AML-193 (cell line): ENCODE measurements around the gene LRRC46.

ENCODE experiments used
- DNase-seq, 2 experiments: peaks; one replicate each; lab custom pipeline; 2025; lab: John Stamatoyannopoulos, UW

LRRC46 gene

DNA sequence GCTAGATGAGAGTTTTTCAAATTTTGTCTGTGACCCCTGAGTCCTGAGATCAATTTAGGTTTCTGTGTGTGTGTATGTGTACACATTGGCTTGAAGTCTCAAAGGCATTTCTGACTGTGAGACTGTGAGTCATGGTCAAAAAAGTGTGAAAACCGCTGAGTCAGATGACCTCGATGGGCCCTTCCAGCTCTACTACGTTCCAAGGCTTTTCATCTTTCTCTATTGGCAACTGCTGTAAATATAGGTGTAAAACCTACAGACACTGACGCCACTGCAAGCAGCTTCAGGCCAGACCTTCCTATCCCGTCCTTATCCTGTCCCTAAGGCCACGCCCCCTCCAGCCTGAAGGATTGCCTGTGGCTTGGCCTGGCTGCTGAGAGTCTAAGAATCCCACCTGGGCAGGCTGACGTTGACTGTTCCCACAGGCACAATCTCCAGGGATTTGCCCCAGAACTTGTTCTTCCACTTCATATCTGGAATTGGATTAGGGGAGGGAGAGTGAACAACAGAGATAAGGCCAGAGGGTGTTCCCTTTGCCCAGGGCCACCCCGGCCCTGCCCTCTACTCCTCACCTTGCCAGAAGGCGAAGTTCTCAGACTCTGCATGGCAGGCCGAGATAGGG, 21.2 kb upstream of the LRRC46 start:
- DNase-seq: no peak

DNA sequence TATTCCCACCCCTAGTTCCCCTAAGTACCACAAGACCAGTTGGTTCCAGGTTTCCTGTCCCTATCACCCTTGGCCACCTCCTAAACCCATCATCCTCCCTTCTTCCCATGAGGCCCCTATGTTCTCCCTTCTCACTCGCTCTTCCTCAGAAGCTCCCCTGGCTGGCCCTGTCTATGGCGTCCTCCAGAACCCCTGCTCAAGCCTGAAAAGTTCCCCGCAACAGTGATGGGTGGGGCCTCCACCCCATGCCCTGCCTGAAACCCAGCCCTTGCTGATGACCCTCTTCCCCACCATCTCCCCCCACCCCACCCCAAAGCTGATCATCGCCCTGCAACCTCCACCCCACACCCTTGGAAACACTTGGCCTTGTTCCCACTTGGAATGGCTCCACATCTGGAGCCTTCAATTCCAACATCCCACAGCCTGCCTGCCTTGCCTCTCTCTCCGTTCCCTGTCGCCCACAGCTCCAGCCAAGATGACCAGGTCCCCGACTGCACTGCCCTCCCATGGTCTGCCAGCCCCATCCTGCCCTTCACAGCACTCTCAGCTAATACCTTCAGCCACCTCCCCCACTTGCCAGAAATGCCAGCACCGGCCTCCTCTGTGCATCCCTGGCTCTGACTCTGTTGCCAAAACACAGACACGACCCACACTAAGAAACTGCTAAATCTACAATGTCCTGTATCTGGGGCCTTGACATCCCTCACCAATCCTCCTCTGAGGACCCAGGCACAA, 20.4 kb upstream of the LRRC46 start:
- no peak for DNase-seq

DNA sequence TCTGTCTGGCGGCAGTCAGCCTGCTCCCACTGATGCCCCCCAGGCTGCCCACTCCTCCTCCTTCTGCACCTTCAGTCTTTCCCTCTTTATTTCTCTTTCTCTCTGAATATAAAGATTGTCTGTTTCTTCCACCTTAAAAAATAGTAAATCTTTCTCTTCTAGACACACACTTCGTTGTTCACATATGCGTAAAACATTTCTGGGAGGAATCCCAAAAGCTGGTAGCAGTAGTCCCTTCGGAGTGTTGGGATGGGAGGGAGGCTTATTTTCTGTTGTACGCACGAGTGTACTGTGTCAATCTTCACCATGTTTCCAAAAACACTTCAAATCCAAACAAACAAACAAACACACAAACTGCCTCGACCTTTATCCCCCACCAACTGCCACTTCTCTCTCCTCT, 19.8 kb upstream of the LRRC46 start:
- DNase-seq: no peak

DNA sequence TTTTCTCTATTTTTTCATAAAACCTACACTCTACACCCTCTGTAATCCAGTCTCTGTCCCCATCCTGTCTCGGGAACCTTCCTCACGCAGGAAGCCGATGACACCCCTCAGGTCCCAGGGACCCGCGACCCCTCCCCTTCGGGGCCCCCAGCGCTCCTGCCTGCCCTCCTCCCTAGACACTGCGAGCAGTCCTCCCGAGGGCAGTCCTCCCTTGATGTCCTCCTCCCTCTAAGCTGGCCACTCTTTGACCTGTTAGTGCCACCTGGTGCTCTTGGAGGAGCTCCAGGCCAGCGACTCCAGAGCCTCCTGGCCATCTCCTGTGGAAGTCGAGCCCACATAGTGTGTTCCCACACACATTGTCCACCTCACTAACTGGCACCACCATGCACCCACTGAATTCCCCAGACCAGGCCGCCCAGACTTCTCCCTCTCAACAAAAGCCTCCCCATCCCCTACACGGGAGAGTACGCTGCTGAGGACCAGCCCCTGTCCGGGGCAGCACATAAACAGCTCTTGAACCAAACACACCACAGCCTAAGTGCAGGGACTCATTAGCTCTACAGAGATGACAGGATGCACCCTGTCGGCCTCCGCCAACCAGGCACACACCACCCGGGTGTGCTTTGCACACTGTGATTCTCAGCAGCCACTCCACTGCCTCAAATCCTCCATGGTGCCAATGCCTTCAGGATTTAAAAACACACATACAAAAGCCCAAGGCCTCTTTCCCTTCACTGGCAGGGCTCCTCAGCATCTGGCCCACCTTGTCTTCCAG, 19.1 kb upstream of the LRRC46 start:
- DNase-seq: no peak

DNA sequence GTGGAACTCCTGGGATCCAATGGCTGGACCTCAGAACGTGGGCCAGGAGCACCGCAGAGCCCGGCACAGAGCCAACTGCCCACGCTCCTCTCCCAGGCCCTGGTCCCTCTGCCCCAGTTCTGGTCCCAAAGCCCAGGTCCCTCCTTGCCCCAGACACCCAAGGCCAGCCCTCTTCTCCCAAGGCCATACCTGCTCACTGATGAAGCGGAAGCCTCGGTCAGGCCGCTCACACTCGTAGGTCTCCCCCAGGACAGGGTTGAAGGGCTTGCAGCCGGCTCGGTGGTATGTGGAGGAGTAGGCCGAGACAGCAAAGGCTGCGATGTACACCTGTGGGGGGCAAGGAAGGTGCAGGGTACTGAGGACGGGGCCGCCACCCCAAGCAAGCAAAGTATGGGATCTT, 18.4 kb upstream of the LRRC46 start:
- no peak for DNase-seq

DNA sequence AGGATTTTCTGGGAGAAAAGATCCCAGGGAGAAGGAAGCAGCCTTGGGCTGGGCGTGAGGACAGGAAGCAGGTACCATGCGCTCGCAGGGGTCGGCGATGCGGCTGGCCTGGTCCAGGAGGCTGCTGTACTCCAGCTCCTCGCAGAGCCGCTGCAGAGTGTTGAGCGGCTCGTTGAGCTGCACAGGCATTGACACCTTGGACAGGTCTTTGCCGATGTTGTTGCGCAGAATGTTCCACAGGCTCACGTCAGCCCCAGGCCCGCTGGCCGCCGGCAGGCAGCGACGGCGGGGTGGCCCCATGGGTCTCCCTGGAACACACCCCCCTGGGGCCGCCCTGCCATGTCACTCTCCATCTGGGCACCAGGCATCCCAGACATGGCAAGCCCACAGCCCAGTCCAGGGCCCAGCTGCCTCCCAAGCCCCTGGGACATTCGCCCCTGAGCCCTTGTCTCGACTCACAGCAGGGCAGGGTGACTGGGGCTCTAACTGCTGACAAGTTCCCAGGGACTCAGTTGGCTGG, 17.9 kb upstream of the LRRC46 start:
- no peak for DNase-seq

DNA sequence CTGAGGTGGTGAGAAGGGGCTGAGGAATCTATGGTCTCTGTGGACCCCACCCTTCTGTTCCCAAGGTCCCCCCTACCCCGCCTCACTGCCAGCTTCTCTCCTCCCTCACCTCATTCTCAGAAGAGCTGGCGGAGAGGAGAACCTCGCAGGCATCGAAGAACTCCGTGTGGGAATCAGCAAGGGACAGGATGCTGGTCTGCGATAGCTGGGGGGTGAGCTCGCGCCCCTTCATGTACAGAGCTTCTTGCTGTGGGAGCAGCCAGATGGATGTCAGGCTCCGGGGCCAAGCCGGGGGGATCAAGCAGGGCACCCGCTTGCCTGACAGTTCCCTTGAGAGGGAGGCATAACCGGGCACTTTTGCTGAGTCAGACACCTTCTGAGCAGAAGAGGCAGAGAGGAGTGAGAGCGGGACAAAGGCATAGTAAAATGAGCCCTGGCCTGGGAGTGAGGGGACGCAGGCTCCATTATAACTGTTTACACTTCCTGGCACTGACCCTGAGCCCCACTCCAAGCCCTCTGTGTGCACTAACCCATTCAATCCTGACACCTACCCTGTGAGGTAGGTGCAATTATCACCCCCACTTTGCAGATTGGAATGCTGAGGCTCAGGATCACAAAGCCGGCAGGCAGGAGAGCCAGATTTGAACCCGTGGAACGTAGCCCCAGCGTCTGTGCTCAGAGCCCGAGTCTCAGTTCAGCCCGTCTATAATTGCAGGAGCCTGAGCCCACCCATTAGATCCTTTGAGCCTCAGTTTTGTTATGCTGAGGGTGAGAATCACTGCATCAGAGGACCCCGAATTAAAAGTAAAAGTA, 16.2 kb upstream of the LRRC46 start:
- no peak for DNase-seq

DNA sequence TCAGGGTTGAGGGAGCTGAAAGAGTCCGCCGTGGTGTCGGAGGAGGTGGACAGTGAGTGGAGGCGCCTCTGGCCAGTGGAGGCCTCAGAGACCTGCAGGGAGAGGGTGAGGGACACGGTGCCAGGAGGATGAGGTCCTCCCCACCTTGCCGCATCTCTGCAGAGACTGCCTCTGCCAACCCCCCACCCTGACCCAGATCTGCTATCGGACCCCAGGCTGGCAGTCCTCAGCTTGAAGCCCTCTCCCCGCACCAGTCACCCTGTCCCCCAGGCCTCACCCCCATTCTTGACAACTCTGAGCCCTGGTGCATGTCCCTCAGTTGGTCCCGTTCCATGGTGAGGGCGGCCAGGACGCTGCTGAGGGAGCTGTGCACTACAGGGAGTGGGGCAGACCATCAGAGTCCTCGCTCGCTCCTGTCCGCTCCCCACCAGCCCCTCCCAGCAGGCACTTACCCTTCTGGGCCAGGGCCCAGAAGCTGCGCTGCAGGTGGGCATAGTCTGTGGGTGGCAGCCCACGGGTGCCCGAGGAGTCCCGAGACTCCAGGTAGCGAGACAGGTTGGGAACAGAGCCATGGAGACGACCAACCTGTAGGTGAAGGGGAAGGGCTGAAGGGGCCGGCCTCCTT, 15.2 kb upstream of the LRRC46 start:
- DNase-seq: no peak

DNA sequence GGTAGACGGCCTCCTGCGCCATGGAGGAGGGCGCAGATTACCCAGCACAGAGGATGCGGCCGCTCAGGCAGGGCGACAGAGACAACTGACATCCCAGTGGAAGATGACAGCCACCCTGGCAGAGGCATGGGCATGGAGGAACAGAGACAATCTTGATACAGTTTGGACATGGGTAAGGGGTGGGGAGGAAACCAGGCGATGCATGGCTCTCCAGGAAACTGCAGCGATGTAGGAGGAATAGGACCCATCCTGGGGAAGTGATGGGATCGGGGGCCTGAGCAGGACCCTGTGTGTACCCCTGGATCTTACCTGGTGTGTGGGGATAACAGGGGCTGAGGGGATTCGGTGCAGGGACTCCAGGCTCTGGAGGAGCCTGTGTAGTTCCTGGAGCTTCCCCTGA, 14.5 kb upstream of the LRRC46 start:
- no peak for DNase-seq

DNA sequence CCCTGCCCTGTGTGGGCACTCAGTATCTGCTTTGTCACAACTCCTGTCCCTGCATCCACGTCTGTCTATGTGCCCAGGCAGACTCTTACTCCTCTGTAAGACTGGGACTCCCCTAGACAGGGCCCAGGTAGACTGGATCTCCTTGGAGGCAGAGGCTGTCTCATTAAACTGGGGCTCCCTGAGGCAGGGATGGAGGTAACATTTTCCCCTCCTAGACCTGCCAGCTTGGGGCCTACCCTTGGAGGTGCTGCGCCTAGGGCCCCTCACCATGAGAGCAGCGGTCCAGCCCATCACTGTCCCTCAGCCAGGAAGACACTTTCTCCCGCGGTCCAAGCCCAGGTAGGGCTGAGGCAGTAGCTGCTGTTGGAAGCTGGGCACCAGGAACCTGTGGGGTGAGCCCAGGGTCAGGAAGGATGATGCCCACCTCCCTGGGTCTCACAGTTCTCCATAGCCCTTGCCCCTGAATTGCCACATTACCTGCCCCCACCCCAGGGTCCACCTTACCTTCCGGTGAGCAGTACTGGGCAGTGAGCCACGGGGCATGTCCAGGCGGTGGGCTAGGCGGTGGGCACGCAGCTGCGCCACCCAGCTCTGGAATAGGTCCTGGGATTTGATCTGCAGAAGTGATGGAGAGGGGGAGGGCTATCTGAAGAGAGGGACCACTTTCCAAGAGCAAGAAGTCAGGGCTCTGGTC, 13.3 kb upstream of the LRRC46 start:
- DNase-seq: no peak

DNA sequence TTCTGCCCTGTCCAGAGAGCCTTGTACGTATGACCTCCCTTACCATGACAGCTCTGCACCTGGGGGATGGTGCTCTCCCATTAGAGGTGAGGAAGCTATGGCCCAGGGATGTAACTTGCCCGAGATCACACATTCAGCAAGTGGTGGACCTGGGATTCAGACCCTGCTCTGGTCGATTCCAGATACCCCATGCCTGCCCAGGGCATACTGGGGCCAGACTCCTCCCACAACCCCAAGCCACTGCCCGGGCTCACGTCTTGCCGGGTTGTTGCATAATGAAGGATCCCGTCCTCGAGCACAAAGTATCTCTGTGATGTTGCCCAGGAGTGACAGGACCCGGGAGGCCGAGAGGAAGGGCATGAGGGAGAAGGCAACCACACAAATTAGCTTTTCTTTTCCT, 12.0 kb upstream of the LRRC46 start:
- DNase-seq: no peak

DNA sequence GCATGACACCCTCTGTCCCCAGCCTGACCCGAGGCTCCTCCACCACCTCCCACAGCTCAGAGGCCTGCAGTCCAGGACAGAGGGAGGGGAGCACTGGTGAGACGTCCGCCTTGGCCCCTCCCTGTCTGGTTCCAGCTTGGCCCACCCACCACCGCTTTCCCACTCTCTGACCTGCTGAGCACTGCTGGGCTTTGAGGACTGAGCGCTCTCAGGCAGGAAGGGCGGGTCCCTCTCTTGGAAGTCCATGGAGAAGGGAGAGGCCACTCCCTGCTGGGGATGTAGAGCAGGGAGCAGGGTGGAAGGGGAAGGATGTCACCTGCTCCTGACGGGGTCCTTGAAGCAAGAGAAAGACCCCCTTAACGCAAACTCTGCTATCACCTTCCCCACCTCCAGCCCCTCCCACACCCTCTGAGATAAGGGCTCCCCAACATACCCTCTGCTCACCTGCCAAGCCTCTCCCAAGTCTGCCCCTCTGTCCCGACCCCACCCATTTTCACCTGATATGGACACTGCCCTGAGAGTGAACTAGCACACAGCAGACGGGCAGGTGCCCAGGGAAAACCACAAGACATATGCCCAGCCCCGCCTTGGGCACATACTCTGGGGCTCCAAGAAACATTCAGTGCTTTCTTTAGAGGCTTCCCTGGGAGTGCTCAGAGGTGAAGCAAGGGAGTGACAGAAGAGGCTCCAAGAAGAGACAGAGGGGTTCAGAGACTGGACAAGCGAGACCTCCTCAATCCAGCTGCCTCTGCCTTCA, 11.3 kb upstream of the LRRC46 start:
- no peak for DNase-seq

DNA sequence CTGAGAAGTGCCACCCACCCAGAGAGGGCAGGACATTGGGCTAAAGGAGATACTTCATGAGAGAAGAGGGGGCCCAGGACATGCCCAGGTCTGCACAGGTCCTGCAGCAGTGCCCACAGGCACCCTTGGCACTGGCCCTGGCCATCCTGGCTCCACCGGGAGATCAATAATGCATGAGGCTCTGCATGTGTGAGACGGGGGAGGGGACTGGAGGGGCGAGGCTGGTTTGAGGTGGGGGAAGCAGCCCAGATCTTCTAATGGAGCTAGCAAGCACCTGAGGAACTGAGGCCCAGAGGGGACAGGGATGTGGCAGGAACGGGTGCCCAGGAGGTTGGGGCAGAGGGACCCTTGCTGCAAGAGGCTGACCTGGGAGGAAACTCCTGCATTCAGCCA, 10.4 kb upstream of the LRRC46 start:
- no peak for DNase-seq

DNA sequence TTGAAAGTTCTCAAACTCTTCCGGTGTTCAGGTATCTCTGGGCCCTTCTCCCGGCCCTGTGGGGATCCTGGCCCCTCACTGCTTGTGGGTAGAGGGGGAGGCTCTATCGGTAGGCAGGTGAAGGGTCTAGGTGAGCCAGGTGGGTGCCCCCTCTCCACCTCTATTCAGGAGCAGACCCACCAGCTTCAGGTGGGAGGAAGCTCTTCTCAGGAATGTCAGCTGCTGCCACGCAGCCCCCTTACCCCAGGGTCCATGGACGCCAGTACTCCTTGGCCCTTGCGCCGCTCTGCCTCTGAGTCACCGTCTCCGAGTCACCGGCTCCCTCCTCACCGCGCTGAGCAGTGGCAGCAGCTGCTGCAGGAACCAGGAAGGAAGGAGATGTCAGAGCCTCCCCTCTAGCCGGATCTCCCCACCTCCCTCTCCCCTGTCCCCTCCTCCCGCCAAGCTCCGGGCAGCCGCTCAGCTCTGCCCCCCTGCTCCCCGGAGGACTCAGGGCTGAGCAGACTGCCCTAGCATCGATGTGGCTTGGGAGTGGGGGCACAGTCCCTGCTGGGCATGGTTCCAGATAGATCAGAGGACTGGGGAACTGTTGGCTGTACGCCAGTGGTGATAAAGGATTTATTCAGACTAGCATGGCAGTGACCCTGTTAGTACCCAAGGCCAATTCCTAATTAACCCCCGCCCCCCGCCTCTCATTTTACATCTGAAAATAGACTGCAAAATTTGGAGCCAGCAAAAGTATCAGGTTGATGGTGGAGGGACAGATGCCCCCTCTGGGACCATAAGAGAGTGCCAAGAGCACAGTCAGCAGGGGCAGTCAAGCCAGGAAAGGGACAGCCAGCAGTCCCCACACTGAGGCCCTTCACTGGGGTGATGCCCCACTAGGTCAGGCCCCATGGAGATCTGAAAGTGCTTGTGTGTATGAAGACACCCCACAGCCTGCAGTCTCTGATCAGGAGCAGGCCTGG, 9.8 kb upstream of the LRRC46 start, which contains the start of gene OSBPL7:
TSS of gene OSBPL7 (minus strand) at position 371 of the 968 bp plus-strand sequence. CDS start 1,516 bp downstream, outside the sequence.
- DNase-seq: peak; percentile 93 to 94

DNA sequence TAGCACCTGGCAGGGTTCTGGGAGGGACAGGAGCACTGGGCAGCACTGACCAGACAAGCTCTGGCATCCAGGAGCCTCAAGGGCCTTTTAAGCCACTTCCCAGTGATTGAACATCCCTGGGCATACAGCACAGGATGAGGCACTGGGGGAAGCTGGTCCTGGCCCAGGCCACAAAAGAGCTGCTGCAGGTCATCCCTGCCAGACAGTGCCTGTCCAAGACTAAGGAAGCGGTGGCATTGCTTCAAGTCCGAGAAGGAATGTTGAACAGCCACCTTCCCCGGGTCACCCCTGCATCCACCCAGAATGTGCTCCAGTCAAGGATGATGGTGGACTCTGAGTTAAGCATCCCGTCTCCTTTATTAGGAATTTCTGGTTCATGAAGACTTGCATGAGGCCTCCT, 8.7 kb upstream of the LRRC46 start:
- no peak for DNase-seq

DNA sequence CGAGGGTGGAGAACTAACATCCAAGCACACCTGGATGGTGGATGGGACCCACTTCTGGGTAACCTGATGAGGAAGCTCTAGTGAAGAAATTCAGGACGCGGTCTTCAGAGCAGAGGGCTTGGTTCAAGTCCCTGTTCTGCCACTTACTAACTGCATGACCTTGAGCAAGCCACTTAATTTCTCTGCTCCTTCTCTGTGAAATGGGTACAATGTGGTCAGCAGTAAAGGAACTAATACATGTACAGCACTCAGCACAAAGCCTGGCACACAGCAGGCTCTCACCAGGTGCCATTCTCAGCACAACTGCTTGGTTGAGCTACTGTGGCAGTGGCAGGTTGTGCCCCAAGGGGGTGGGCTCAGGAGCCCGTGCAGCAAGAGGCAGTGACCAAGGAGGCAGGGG, 8.0 kb upstream of the LRRC46 start:
- no peak for DNase-seq

DNA sequence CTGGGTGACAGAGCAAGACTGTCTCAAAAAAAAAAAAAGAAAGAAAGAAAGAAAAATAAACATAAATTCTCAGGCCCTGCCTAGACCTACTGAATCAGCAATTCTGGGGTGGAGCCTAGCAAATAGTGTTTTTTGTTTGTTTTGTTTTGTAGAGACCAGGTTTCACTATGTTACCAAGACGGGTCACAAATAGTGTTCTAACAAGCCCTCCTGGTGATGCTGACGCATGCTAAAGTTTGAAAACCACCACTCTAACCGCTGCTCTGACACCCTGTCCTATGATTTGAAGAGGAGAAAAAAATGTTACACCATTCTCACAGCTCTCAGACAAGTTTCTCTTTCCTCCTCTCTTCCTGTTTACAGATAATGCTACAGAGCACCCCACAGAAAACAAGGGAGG, 1.6 kb upstream of the LRRC46 start:
- DNase-seq: no peak

DNA sequence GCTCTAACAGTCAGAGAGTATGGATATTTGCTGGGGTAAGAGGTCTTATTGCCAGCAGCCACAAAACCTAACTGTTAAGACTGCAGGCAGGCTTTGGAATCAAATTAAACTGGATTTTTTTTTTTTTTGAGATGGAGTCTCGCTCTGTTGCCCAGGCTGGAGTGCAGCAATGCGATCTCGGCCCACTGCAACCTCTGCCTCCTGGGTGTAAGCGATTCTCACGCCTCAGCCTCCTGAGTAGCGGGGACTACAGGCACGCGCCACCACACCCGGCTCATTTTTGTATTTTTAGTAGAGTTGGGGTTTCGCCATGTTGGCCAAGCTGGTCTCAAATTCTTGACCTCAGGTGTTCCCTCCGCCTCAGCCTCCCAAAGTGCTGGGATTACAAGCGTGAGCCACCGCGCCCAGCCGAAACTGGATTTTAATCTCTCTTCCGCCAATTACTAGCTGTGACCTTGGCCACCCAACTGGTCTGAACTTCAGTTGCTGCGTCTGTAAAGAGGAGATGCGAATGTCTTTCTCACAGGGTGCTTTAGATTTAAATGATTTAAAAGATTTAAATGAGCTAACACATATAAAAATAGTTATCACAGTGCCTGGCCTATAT, 971 bp upstream of the LRRC46 start:
- DNase-seq: no peak

DNA sequence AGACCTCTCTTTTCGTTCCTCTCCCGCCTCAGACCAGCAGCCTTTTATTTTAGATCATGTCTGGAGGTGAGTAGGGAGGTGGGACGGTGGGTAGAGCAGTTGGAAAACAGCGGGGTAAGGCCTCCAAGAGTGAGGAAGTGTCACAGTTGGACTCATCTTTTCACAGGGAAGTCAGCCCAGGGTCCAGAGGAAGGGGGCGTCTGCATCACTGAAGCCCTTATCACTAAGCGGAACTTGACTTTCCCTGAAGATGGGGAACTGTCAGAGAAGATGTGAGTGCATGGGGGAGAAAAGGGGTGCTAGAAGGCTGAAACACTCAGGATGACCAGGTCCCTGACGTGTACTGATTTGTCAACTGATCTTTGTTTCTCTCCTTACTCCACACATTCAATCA, 461 bp downstream of the LRRC46 start:
- DNase-seq: no peak
